Kidney capillary endothelial cell (primary cell): ENCODE data around the gene DCD.
A peak's percentile ranks its signal among the peaks of the same experiment; 100 is the strongest.
"Not testable (repeated sequence)": the region's sequence is repeated elsewhere in the genome, so short reads cannot be mapped to it uniquely, and the experiment has no call there.

ENCODE experiments used
- DNase-seq: peaks from one replicate; pipeline ENCODE4 v3.0.0-alpha.2; 2018; ENCODE audit warnings: low spot score

Gene DCD

DNA sequence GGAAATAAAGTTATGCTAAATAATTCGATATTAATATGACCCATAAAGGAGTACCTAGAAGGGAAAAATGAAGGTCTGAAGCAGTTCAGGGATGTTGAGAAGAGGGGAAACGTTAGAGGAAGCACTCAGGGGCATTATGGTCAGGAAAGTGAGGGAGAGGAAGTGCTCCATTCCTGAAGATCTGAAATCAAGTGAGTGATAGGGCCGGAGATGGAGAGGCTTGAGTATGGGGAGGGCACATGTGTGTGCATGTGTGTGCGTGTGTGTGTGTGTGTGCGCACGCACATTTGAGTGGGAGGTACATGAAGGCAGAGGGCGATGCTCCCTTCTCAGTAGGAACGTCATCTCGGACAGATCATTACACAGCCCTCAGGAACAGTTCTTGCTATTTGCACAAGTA is 4.9 kb upstream of the DCD start:
- no peak for DNase-seq

DNA sequence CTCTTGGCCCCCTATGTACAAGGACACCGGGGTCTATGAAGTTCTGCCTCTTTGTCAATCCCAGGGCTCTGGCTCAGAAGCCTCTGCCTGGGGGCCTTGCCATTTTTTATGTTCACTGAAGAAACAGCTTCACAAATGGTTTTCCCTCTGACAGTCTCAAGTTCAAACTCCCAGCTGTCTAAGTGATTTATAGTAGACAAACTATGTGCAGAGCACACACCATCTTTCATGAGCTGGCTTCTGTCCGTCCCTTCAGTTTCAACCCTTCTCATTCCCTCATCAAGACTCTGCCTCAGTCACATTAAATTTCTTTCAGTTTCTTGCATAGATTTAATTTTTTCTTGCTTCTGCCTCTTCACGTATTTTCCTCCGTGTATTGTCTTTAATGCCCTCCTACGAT is 2.7 kb upstream of the DCD start:
- DNase-seq: no peak

DNA sequence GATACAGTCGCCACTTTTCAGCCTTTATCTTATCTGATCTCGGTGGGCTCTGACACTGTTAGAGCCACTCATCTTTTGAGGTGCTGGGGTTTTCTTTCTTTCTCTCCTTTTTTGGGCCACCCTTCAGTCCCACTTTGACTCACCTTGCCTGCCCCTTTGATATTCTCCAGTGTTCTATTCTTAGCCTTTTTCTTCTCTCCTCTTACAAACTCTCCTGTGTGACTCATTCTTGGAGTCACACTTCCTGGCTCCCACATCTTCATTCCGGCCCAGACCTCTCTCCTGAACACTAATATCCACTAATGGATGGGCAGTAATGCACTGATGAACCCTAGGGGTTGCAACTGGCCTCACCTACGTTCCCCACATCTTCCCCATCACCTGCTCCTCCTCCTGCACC is 2.2 kb upstream of the DCD start:
- no peak for DNase-seq

DNA sequence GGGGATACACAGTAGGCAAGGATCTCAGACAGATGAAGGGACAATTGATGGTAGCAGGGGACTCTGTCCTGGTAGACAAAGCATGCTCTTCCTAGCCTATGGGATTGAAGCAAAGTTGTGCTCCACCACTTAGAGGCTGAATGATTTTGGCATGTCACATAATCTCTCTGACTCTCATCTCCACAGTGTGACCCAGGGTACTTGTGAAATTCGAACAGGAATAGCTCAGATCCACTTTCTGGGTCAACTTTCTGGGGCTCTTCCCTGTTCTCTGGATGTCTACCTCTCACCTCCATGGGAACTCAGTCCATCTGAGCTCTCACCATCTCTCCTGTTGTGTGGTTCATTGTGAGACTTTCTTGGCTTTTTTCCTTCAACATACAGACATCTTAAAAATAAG is 1.7 kb upstream of the DCD start:
- DNase-seq: no peak

DNA sequence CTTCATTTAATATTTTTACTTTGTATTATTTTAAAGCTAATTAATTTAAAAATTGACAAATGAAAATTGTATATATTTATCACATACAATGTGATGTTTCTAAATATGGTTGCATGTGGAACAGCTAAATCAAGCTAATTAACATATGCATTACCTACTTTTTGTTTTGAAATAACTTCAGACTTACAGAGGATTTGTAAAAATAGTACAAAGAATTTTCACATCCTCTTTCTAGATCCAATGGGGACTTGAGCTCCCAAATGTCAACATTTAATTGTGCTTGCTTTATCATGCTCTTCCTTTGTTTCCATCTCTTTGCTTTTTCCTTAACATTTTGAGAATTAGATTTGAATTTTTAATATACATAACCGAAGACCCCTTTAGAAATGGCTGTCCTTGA is 6.6 kb downstream of the DCD start:
- no peak for DNase-seq

DNA sequence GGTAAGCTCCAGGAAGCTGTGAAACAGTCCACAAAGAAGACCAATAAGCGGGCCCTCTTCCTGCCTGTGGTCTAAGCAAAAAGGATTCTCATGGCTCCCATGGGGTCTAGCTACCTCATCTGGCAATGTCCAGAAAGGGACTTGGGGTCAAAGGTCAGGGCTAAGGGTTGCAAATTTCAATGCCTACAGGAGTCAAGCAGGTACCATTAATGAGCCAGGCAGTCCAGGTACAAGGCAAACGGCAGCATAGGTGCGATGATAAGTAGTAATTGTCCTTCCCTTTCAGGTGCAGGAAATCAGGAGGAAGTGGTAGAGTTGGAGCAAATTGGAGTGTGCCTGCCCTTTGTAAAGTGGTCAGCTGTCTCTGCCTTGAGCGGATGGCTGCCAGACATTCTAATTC is 7.1 kb downstream of the DCD start:
- no peak for DNase-seq

DNA sequence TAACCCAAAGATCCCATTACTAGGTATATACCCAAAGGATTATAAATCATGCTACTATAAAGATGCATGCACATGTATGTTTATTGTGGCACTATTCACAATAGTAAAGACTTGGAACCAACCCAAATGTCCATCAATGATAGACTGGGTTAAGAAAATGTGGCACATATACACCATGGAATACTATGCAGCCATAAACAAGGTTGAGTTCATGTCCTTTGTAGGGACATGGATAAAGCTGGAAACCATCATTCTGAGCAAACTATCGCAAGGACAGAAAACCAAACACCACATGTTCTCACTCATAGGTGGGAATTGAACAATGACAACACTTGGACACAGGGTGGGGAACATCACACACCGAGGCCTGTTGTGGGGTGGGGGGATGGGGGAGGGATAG is 9.1 kb downstream of the DCD start:
- DNase-seq: not testable (repeated sequence)

DNA sequence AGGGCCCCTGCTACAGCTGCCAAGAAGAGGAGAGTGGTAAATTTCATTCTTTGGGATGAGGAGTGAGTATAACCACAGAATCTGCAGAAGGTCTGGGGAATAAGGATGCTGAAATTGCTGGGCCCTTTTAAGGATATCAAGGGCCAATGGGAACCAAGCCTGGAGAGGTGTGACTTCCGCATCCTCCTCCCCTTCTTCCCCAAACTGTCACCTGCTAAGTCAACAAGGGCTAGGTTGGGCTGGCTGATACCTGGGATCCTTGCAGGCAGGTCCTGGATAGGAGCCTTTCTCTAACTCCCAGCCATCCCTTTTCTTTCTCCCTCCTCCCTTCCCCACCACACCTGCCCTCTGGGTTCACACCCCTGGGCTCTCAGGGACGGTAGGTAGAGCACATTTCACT is 13.4 kb downstream of the DCD start, which contains the start of gene LACRT:
TSS of gene LACRT (minus strand) at position 101 of the 400 bp plus-strand sequence. CDS start at position 47, 54 bp downstream.
- no peak for DNase-seq

DNA sequence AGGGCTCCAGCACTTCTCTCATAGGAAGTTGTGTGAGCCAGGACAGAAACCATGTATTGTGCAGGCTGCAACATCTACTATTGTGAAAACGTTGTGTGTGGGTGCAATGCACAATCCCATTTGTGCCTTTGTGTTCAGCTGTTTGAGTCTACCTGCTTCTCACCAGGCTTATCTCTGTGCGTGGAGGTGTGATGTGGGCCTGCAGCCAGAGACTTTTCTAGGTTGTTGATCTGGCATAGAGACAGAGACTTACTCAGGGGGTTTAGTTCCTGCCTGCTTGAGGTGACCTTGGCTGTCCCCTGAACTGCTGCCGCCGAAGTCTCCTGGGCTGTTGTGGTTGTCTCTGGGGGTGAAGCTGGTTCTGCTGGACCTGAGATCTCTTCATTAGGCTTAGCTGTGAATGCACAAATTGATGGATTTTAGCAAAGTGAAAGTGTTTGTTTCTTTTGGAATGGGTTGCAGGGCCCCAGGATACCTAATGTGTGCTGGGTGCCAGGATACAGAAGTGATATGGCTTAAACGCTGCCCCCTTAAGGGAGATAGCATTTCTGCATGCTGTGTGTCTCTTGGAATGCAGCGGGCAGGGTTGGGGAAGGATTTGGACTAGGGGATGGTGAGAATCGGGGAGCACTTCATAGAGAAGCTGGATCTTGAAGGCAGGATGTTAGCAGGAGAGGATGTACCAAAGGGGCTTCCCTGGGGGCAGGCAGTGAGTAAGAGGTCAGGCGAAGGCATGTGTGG is 16.0 kb downstream of the DCD start:
- no peak for DNase-seq

DNA sequence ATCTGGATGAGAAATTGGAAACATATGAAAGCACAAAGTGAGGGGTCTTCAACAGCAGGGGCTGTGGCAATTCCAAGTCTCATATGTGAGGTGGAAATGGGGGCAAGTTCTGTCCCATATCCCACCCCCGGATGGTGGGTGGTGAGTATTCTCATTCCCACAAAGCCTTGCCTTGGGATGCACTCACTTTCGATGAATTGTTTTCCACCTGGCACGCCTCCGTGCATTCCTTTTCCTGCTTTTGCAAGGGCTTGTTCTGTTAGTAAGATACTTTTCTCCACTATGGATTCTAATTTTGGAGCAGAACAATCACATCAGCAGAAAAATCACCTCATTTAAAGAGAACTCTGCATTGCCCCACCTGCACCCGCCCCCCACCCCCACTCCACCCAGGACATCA is 16.6 kb downstream of the DCD start:
- DNase-seq: no peak

DNA sequence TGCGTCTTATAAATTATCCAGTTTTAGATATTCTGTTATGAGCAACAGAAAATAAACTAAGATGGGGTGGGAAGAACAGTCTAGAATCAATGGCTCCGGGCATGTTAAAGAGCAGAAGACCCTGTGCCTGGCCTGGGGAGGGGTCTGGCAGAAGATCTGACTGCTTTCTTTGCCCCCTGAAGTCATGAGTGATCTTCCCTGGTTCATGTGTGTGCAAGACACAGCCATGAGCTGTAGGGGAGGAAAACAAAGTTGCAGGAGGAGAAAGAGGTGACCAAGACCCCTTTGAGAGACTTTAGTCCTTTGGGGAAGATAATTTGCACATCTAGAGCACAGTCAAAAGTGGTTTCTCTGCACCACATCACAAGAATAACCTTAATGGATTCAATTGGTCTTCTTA is 18.2 kb downstream of the DCD start:
- no peak for DNase-seq

DNA sequence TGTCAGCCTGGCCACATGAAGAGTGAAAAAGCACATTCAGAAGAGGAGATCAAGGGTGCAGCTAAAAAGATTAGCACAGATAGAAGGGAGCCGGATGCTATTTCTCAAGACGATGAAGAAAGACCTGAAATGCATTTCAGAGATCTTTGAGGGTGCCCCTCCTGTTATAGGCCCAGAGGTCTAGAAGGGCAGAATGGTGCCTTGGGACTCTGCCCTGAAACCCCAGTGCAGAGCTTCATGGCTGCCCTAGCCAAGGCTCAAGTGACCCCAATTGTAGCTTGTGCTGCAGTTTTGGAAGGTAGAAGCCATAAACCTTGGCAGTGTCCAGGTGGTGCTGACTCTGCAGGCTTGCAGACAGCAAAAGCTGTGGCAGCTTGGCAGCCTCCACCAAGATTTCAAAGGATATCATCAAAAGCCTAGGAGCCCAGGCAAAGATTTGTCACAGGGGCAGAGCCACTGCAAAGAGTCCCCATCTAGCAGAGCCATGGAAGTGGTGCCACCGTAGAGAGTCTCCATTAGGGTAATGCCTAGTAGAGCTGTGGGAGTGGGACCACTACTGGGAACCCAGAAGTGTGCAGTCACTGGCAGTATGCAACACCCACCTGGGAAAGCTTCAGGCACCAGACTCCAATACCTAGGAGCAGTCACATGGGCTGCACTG is 19.8 kb downstream of the DCD start:
- DNase-seq: no peak

DNA sequence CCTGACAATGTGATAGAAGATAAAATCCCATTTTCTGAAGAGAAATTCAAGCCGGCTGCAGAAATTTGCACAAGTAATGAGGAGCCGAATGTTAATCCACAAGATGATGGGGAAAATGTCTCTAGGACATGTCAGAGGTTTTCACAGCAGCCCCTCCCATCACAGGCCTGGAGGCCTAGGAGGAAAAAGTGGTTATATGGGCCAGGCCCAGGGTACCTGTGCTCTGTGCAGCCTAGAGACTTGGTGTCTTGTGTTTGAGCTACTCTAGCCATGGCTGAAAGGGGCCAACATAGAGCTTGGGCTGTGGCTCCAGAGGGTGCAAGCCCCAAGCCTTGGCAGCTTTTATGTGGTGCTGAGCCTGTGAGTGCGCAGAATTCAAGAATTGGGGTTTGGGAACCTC is 20.9 kb downstream of the DCD start:
- no peak for DNase-seq

DNA sequence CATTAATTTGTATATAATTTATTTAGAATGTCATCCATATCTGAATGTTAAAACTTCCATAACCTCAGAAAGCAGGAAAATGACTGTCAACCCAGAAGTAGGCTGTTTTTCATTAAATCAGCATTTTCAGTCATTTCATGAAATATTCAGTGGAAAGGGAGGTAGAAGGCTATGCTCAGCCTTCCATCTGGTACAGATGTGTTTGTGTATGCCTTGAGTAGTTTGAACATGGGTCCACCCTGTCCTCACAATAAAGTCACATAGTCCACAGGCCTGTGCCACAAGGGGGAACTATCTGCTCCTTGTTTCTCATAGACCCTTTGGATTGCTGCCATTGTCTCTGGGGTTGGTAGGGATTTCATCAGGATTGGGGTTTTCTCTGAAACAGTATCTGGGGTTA is 22.6 kb downstream of the DCD start:
- no peak for DNase-seq

DNA sequence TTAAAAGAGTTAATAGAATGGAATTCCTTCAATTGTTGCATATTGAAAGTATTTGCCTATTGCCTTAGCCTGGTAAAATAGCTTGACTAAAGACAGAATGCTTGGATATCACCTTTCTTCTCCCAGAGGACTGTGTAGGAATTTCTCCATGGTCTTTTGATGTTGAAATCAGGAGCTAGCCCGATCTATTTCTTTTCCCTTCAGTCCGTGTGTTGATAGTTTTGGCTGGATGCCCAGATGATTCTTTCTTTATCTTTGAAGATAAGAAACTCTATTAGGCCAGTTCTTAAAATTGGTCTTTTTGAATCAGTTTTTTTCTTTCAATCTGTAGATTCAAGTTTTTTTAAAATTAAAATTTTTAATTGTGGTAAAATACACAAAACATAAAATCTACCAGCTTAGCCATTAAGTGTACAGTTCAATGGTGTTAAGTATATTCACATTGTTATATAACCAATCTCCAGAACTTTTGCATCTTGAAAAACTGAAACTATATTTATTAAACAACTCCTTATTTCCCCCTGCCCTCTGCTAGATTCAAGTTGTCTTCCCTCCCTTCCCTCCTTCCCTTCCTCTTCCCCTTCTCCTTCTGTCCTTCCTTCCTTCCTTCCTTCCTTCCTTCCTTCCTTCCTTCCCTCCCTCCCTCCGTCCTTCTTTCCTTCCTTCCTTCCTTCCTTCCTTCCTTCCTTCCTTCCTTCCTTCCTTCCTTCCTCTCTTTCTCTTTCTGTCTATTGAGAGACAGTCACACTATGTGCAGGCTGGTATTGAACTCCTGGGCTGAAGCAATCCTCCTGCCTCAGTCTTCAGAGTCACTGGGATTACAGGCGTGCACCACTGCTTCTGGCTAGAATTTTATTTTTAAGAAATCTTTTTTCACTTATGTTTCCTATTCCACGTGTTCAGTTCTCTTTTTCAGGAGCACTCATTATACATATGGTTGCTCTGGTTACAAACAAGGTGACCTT is 23.6 kb downstream of the DCD start:
- DNase-seq: no peak

DNA sequence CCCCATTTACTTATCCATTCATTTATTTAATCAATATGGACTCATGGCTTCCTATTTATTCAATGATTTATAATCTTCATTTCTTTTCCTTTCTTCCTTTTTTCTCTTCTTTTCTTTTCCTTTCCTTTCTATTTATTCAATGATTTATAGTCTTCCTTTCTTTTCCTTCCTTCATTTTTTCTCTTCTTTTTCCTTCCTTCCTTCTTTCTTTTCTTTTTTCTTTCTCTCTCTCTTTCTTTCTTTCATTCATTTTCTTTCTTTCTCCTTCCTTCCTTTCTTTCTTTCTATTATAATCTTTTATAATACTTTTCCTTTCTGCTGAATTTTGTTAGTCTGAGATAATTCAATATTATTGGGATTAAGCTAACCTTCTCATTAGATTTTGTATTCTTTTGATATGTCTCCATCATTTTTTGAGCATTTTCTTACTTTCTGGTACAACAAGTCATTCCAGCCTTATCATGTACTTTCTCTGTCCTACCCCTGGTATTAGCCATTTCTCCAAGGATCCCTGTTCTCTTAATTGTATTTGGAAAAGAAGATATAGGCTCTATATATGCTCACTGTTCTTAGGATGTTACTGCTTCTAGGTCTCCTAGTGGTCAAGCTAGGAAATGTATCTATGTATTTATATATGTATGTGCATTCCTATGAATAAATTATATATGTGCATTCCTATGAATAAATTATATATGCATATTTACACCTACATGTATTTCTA is 25.5 kb downstream of the DCD start:
- DNase-seq: peak; percentile 26

DNA sequence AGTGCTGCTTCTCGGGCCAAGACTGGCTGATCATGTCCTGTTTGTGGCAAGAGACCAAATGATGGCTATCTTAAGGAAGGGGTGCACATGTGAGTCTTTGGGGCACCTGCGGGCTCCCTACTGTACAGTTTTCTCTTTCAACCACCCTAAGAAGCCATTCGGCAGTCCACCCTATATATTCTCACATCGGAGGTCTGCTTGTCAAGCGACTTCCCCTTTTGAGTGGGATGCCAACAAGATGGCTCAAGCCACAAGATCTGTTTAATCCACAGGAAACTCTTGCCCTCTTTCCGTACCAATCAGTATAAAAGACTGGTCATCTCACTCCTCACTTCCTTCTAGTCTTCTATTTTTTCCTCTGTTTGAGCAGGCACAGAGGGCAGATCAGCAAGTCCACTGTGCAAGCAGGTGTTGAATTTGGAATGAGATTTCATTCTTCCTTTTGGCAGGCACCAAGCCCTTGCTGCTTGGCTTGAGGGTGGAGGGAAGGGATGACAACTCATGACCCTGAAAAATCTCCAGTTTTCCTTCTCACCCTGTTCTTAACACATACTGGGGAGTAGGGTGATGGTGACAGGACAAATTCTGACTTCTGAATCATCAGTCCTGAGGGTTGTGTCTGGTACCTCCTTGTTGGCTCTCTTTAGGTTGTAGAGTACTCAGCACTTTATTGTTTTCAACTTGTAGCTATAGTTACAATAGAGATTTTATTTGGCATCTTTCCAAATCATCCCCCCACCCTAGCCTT is 31.1 kb downstream of the DCD start:
- no peak for DNase-seq

DNA sequence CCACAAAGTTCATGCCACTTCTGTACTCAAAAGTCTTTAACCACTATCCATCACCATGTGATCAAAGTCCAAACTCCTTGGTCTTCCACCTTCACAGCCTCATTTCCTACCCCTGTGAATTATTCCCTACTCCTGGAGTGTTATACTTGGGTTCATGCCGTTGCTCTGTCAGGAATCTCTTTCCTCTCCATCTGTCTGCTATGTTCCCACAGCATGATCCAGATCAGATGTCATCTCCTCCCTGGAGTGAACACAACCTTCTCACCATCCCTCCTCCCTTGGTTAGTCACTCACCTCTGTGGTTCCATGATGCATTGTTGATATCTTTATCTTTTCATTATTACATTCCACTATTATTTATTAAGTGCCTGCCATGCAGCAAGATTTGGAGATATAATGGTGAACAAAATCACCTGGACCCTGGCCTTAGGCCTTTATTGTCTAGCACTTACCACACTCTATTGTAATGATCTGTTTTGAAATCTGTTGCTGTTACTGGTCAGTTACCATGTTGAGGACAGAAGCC is 35.9 kb downstream of the DCD start:
- DNase-seq: no peak

DNA sequence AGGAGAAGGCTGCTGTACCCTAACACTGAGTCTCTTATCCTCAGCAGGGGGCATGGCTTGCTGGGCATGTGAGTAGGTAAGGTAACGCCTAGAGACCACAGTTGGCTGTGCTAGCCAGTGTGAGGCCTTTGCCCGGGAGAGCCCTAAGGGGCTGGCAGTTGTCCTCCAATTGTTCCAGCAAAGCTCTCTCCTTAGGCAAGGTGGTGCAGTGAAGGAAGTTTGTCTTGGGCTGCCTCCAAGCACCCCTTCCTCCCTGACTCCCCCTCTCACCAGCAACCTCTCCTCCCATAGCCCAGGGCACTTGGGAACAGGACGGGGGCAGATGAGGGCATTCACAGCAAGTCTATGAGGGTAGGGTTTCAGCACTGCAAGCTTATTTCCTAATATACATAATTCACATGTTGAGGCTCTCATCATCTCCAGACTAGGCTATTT is 36.4 kb downstream of the DCD start:
- no peak for DNase-seq

DNA sequence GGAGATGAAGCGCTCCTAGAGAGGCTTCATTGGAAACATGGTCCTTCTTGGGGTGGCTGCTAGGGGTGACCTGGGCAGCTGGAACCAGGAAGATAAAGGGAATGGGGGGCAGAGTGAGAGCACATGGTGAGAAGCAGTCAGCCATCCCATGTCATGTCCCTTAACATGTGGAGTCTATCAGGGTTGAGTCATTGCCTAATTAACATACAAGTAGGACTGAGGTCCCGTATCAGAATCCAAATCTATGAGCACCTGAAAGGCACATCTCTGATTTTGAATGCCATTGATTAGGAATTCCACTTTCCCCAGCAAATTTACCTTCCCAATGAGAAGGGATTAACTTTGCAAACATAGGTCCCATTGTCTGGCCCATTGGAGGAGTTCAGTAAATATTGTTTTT is 39.4 kb downstream of the DCD start:
- DNase-seq: no peak

DNA sequence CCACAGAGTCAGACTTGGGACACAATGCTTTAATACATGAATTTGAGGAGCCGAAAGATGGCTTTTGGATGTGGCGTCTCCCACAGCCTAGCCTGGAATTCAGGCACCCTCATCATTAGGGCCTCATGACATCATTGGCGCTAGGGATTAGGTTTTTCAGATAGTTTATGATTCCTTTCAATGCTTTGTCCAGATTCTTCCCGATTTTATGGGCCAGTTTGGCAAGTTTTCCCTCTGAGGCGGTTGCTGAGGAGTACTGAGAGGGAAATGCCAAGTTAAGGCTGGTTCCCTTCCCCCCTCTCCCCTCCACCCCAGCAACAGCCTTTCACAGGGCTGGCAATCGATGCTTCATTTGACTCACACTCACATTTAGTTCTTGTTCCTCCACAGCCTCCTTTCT is 40.0 kb downstream of the DCD start:
- DNase-seq: no peak
